HG02981 (cell line): ENCODE measurements around the gene FN1.

Experiments used
- ATAC-seq: cut with Tn5 transposase; IDR thresholded peaks from one replicate; pipeline ENCODE4 v1.9.1; 2021; ENCODE audit warnings: mild to moderate bottlenecking, moderate library complexity; ENCODE audit not compliant: unreplicated experiment

FN1 gene

GRCh38 chr2:215390550-215390913 is 45.3 kb downstream of the FN1 start:
- ATAC-seq: no peak

- no peak for ATAC-seq
These were observed 47.7 kb downstream of the FN1 start for GRCh38 chr2:215388002-215388728.

- ATAC-seq: no peak
These were observed 49.3 kb downstream of the FN1 start for GRCh38 chr2:215386566-215386965.

GRCh38 chr2:215384710-215385109 is 51.2 kb downstream of the FN1 start:
- no peak for ATAC-seq

GRCh38 chr2:215383652-215384279 is 52.1 kb downstream of the FN1 start:
- no peak for ATAC-seq

- ATAC-seq: no peak
These were observed 53.4 kb downstream of the FN1 start for GRCh38 chr2:215382480-215382879.

- ATAC-seq: no peak
These were observed 53.9 kb downstream of the FN1 start for GRCh38 chr2:215382011-215382410.

- ATAC-seq: no peak
These were observed 55.2 kb downstream of the FN1 start for GRCh38 chr2:215380699-215381098.

- ATAC-seq: no peak
These were observed 55.9 kb downstream of the FN1 start for GRCh38 chr2:215379948-215380347.

- ATAC-seq: no peak
These were observed 56.8 kb downstream of the FN1 start for GRCh38 chr2:215379039-215379438.

GRCh38 chr2:215378045-215378444 is 57.8 kb downstream of the FN1 start:
- ATAC-seq: no peak

GRCh38 chr2:215377283-215377682 is 58.6 kb downstream of the FN1 start:
- ATAC-seq: no peak

- no peak for ATAC-seq
These were observed 59.6 kb downstream of the FN1 start for GRCh38 chr2:215376103-215376780.

- no peak for ATAC-seq
These were observed 60.4 kb downstream of the FN1 start for GRCh38 chr2:215375467-215375830.

GRCh38 chr2:215374642-215375466 is 61.0 kb downstream of the FN1 start:
- no peak for ATAC-seq

- no peak for ATAC-seq
These were observed 61.9 kb downstream of the FN1 start for GRCh38 chr2:215374002-215374401.

GRCh38 chr2:215372968-215373649 is 62.8 kb downstream of the FN1 start:
- no peak for ATAC-seq

- ATAC-seq: no peak
These were observed 63.7 kb downstream of the FN1 start for GRCh38 chr2:215371915-215372897.

GRCh38 chr2:215370112-215370965 is 65.5 kb downstream of the FN1 start:
- no peak for ATAC-seq
